HEK293 (cell line): ENCODE data around the gene YWHAB.

Source experiments
- ZBTB10 ChIP-seq: fragments of 450-650 bp; formaldehyde crosslinking; IDR thresholded peaks from 2 replicates; pipeline ENCODE4 v1.5.1; 2016; ENCODE audit warnings: missing biosample characterization, missing genetic modification characterization
- ZBTB17 ChIP-seq: fragments of 450-650 bp; formaldehyde crosslinking; IDR thresholded peaks from 2 replicates; pipeline ENCODE4 v1.5.1; 2016; ENCODE audit warnings: missing biosample characterization, missing genetic modification characterization
- ZBTB49 ChIP-seq: fragments of 450-650 bp; formaldehyde crosslinking; IDR thresholded peaks from 2 replicates; pipeline ENCODE4 v1.5.1; 2016; ENCODE audit warnings: missing biosample characterization, missing genetic modification characterization, low read depth
- ZNF362 ChIP-seq: fragments of 450-650 bp; formaldehyde crosslinking; IDR thresholded peaks from 2 replicates; pipeline ENCODE4 v1.5.1; 2016; ENCODE audit warnings: missing biosample characterization, missing genetic modification characterization

DNA sequence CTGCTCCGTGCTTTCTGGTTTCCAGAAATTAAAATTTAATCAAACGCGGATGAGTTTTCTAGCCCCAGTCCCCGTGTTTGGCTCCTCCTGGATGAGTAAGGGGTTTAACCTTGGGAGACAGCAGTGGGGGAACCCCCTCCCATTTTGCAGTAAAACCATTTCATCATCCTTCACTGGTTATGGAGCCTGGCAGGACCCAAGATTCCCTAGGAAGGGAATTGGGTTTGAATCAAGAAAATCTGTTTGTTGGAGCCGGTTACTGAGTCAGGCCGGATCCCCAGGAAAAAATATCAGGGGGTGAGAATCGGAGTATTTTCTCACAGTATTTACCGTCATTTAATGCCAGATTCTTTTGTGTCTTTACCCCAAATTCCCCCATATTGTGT is 754 bp downstream of the YWHAB start:
- TF ChIP-seq ZBTB49 (tag by site-specific recombination) (no peak), ZNF362 (tag by site-specific recombination) (no peak), ZBTB17 (tag by site-specific recombination) (no peak), ZBTB10 (tag by site-specific recombination) (no peak)
